ENCODE data around the gene TNNT2.

The TNNT2 gene

DNA sequence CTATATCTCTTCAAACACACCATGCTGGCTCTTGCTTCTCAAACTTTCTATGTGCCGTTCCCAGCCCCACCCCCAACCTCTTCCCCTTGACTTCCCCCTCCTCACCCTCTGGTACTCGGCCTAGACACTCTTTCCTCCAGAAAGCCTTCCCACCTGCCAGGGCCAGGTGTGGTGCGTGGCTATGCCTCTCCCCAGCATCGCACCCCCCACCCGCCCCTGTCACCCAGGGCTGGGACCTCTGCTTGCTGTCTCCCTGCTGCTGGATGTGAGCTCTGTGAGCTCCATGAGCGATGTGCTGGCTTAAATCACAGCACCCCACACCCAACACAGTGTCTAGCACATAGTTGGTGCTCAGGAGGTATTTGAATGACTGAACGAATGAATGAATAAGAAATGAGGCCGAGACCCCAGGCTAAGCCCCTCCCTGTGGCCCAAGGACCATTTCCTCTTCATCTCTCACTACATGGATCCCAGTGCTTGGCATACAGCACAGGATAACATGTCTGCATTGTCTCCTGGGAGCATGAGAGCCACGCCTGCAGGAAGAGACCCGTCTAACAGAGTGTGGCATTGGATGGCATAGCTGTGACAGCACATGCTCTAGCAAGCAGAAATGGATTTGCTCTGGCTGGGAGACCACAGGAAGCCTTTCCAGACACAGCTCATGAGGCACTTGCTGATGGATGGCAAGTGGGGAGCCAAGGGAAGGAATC lies 19.7 kb downstream of the TNNT2 start:
- Histone ChIP-seq H3K4me2 (ENCODE audit: low read depth, low read length) (no peak overlapping the region), H3K4me1 (ENCODE audit: low read length) (no peaks in the 10 kb centered on the region), H3K9me2 (replicated peaks; ENCODE audit: insufficient read depth, low read length) (no peaks in the 10 kb centered on the region), H3K79me2 (ENCODE audit: low read length) (no peaks in the 10 kb centered on the region), H3K36me3 (replicated peaks; ENCODE audit: insufficient read depth, low read length) (no peaks in the 10 kb centered on the region), H2AFZ (ENCODE audit: low read length) (no peak overlapping the region), H3F3A (ENCODE audit: insufficient read depth, low read length) (no peaks in the 10 kb centered on the region), H3K27me3 (replicated peaks; ENCODE audit: insufficient read depth, low read length) (peaks cover 96% of the 10 kb centered on the region), H3K9ac (ENCODE audit: low read length) (no peak overlapping the region), H4K20me1 (ENCODE audit: insufficient read depth, low read length) (no peaks in the 10 kb centered on the region), H3K27ac (ENCODE audit: low read length) (no peak overlapping the region), H3K4me3 (ENCODE audit: low read length) (no peak overlapping the region), H3K9me3 (replicated peaks; ENCODE audit: insufficient read depth, low read length) (no peaks in the 10 kb centered on the region)
- TF ChIP-seq EZH2 (optimal IDR thresholded peaks at IDR 0.05; ENCODE audit: low read depth, low read length) (no peak), EZH2phosphoT487 (IDR thresholded peaks at IDR 0.05; ENCODE audit: low read length) (no peak)
- TF ChIP-seq, protein P1, sequence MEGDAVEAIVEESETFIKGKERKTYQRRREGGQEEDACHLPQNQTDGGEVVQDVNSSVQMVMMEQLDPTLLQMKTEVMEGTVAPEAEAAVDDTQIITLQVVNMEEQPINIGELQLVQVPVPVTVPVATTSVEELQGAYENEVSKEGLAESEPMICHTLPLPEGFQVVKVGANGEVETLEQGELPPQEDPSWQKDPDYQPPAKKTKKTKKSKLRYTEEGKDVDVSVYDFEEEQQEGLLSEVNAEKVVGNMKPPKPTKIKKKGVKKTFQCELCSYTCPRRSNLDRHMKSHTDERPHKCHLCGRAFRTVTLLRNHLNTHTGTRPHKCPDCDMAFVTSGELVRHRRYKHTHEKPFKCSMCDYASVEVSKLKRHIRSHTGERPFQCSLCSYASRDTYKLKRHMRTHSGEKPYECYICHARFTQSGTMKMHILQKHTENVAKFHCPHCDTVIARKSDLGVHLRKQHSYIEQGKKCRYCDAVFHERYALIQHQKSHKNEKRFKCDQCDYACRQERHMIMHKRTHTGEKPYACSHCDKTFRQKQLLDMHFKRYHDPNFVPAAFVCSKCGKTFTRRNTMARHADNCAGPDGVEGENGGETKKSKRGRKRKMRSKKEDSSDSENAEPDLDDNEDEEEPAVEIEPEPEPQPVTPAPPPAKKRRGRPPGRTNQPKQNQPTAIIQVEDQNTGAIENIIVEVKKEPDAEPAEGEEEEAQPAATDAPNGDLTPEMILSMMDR (IDR thresholded peaks at IDR 0.05; ENCODE audit: low read length): no peak
- no peak for DNase-seq

DNA sequence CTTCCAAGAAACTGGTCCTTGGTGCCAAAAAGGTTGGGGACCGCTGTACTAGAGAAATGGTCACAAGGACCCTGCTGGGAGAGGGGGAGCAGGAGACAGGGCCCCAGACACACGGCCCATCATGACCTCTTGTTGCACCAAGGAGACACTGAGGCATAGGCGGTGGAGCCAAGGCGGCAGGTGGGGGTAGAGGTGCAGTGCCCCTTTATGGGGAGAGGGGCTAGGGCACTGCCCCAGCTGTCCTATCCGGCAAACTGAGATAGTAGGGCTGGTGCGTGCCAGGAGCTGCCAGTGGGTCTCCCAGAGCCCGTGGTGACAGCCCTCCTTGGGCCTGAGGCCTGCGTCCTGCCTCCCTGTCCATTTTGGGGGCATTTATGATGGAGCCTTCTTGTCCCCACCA lies 20.3 kb downstream of the TNNT2 start:
- Histone ChIP-seq H3K9ac (ENCODE audit: low read length) (no peak overlapping the region), H3K4me3 (ENCODE audit: low read length) (no peak overlapping the region), H4K20me1 (ENCODE audit: insufficient read depth, low read length) (no peaks in the 10 kb centered on the region), H3K36me3 (replicated peaks; ENCODE audit: insufficient read depth, low read length) (no peaks in the 10 kb centered on the region), H2AFZ (ENCODE audit: low read length) (no peak overlapping the region), H3K4me1 (ENCODE audit: low read length) (no peaks in the 10 kb centered on the region), H3K4me2 (ENCODE audit: low read depth, low read length) (no peak overlapping the region), H3K27me3 (replicated peaks; ENCODE audit: insufficient read depth, low read length) (peaks cover 96% of the 10 kb centered on the region), H3K79me2 (ENCODE audit: low read length) (no peaks in the 10 kb centered on the region), H3K9me2 (replicated peaks; ENCODE audit: insufficient read depth, low read length) (no peaks in the 10 kb centered on the region), H3K27ac (ENCODE audit: low read length) (no peak overlapping the region), H3F3A (ENCODE audit: insufficient read depth, low read length) (no peaks in the 10 kb centered on the region), H3K9me3 (replicated peaks; ENCODE audit: insufficient read depth, low read length) (no peaks in the 10 kb centered on the region)
- TF ChIP-seq EZH2 (optimal IDR thresholded peaks at IDR 0.05; ENCODE audit: low read depth, low read length): no peak
- DNase-seq: no peak

DNA sequence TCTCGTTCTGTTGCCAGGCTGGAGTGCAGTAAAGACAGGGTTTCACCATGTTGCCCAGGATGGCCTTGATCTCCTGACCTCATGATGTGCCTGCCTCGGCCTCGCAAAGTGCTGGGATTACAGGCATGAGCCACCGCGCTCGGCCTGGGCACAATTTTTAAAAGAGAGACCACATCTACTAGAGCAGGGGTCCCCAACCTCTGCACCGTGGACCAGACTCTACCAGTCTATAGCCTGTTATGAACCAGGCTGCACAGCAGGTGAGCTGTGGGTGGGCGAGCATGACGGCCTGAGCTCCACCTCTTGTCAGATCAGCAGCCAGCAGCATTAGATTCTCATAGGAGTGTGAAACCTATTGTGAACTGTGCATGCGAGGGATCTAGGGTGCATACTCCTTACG lies 20.8 kb downstream of the TNNT2 start:
- Histone ChIP-seq H3K9ac (ENCODE audit: low read length) (no peak overlapping the region), H4K20me1 (ENCODE audit: insufficient read depth, low read length) (no peaks in the 10 kb centered on the region), H3K4me3 (ENCODE audit: low read length) (no peak overlapping the region), H3K27me3 (replicated peaks; ENCODE audit: insufficient read depth, low read length) (peaks cover 96% of the 10 kb centered on the region), H3K9me2 (replicated peaks; ENCODE audit: insufficient read depth, low read length) (no peaks in the 10 kb centered on the region), H3F3A (ENCODE audit: insufficient read depth, low read length) (no peaks in the 10 kb centered on the region), H2AFZ (ENCODE audit: low read length) (no peak overlapping the region), H3K36me3 (replicated peaks; ENCODE audit: insufficient read depth, low read length) (no peaks in the 10 kb centered on the region), H3K4me2 (ENCODE audit: low read depth, low read length) (no peak overlapping the region), H3K4me1 (ENCODE audit: low read length) (no peaks in the 10 kb centered on the region), H3K27ac (ENCODE audit: low read length) (no peak overlapping the region), H3K9me3 (replicated peaks; ENCODE audit: insufficient read depth, low read length) (no peaks in the 10 kb centered on the region), H3K79me2 (ENCODE audit: low read length) (no peaks in the 10 kb centered on the region)
- DNase-seq: no peak
- TF ChIP-seq EZH2 (optimal IDR thresholded peaks at IDR 0.05; ENCODE audit: low read depth, low read length) (no peak), EZH2phosphoT487 (IDR thresholded peaks at IDR 0.05; ENCODE audit: low read length) (no peak)
- TF ChIP-seq, protein P1 (IDR thresholded peaks at IDR 0.05; ENCODE audit: low read length): no peak

DNA sequence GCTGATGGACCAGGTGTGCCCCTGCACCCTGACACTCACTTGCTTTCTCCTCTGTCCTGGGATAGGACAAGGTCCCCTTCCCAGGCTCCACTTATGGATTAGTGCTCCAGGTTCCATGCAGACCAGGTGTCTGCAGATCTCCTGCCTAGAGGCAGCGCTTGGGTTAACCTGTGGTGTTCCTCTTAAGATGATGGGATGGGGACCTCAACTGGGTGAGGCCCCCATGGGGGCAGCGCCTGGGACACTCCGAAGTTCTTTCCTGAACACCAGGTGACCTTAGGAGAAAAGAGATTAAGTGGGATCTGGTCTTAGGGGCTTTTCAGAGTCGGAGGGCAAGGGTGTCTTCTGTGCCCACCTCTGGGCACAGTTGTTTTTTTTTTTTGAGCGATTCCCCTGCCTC lies 21.2 kb downstream of the TNNT2 start:
- H3F3A ChIP-seq (ENCODE audit: insufficient read depth, low read length): no peaks in the 10 kb centered on the region
- no peaks in the 10 kb centered on the region for H3K9me2 ChIP-seq (replicated peaks; ENCODE audit: insufficient read depth, low read length)
- no peak overlapping the region for H2AFZ ChIP-seq (ENCODE audit: low read length)
- H4K20me1 ChIP-seq (ENCODE audit: insufficient read depth, low read length): no peaks in the 10 kb centered on the region
- no peak overlapping the region for H3K4me3 ChIP-seq (ENCODE audit: low read length)
- no peaks in the 10 kb centered on the region for H3K9me3 ChIP-seq (replicated peaks; ENCODE audit: insufficient read depth, low read length)
- H3K4me1 ChIP-seq (ENCODE audit: low read length): no peaks in the 10 kb centered on the region
- TF ChIP-seq, protein P1 (IDR thresholded peaks at IDR 0.05; ENCODE audit: low read length): no peak
- TF ChIP-seq EZH2 (optimal IDR thresholded peaks at IDR 0.05; ENCODE audit: low read depth, low read length) (no peak), EZH2phosphoT487 (IDR thresholded peaks at IDR 0.05; ENCODE audit: low read length) (no peak)
- H3K36me3 ChIP-seq (replicated peaks; ENCODE audit: insufficient read depth, low read length): no peaks in the 10 kb centered on the region
- H3K79me2 ChIP-seq (ENCODE audit: low read length): no peaks in the 10 kb centered on the region
- H3K4me2 ChIP-seq (ENCODE audit: low read depth, low read length): no peak overlapping the region
- no peak for DNase-seq
- no peak overlapping the region for H3K27ac ChIP-seq (ENCODE audit: low read length)
- peaks cover 97% of the 10 kb centered on the region for H3K27me3 ChIP-seq (replicated peaks; ENCODE audit: insufficient read depth, low read length)
- no peak overlapping the region for H3K9ac ChIP-seq (ENCODE audit: low read length)
